ENCODE results near the gene PARP4. TPM values are rescaled to one million over a fixed set of nuclear protein-coding genes. Genes with fewer than 3 reads are reported as not detected.

PARP4 gene
- total and polyA plus RNA-seq, 2 donors (not counting 3 experiments of a cell fraction or from before 2014, with no cell fraction given), result 37.1 to 71.7 TPM

DNA sequence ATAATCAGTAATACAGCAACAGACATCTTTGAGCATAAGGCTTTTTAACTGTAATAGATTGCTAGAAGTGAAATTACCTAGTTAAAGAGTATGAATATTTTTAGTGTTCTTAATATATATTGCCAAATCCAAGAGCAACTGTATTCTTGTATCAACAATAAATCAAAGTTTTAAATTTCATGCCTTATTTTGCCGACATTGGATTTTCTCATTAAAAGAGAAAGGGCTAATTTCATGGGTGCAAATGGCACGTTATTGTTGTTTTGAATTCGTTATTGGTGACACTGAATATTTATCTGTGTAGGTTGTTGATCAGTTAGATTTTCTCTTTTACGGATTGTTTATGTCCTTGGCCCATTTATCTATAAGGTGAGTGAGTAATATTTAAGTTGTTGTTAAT lies 106.1 kb downstream of the PARP4 start:
- dilution Hi-C loops (cut with MboI; ENCODE audit: extremely low pct_ligation_motif_present, low sequenced_read_pairs), result no loop called here
- CTCF ChIA-PET, result no interaction called here
- no TSS peak for BruUV-seq (replicated peaks)

GRCh38 chr13:24396821-24397220 lies 115.8 kb downstream of the PARP4 start:
- CTCF ChIA-PET, result no interaction called here
- dilution Hi-C loops (cut with MboI; ENCODE audit: extremely low pct_ligation_motif_present, low sequenced_read_pairs), result no loop called here

More for the DNA sequence above, 106.1 kb downstream of the PARP4 start:
- H3K27ac ChIP-seq (ENCODE audit: insufficient read depth, low read depth, low read length), result no peak overlapping the region
- no peak for DNase-seq (ENCODE audit: low read depth, low spot score)
- POLR2A ChIA-PET, result no interaction called here
- H3K9me3 ChIP-seq (replicated peaks; ENCODE audit: control insufficient read depth, insufficient read depth, low read length), result no peaks in the 10 kb centered on the region
- H3K4me1 ChIP-seq (ENCODE audit: control insufficient read depth, extremely low read depth, insufficient read depth, low read length), result no peaks in the 10 kb centered on the region
- TF ChIP-seq POLR2A (IDR thresholded peaks at IDR 0.05; ENCODE audit: low read depth, low read length), result no peak
- no peak for TF ChIP-seq EZH2 (IDR thresholded peaks at IDR 0.05; ENCODE audit: borderline replicate concordance, low read depth, low read length, severe bottlenecking)
- TF ChIP-seq MYC (IDR thresholded peaks at IDR 0.05; ENCODE audit: low read depth, low read length), result no peak
- TF ChIP-seq, protein P1, sequence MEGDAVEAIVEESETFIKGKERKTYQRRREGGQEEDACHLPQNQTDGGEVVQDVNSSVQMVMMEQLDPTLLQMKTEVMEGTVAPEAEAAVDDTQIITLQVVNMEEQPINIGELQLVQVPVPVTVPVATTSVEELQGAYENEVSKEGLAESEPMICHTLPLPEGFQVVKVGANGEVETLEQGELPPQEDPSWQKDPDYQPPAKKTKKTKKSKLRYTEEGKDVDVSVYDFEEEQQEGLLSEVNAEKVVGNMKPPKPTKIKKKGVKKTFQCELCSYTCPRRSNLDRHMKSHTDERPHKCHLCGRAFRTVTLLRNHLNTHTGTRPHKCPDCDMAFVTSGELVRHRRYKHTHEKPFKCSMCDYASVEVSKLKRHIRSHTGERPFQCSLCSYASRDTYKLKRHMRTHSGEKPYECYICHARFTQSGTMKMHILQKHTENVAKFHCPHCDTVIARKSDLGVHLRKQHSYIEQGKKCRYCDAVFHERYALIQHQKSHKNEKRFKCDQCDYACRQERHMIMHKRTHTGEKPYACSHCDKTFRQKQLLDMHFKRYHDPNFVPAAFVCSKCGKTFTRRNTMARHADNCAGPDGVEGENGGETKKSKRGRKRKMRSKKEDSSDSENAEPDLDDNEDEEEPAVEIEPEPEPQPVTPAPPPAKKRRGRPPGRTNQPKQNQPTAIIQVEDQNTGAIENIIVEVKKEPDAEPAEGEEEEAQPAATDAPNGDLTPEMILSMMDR (IDR thresholded peaks at IDR 0.05; ENCODE audit: extremely low read depth in 1 of 2, insufficient read depth in 1 of 2, low read depth in 1 of 2, low read length in 2 of 2), result no peak
- TF ChIP-seq JUN (IDR thresholded peaks at IDR 0.05; ENCODE audit: borderline replicate concordance, insufficient read depth, insufficient read length, low read depth), result no peak
- TF ChIP-seq FOS (IDR thresholded peaks at IDR 0.05; ENCODE audit: borderline replicate concordance, insufficient read depth, low read length), result no peak
- no peak for TF ChIP-seq GATA2 (IDR thresholded peaks at IDR 0.05; ENCODE audit: insufficient read depth, insufficient read length, low read depth, low read length)
- no peak overlapping the region for H2AFZ ChIP-seq (ENCODE audit: low read depth, low read length)
- intact Hi-C loops (cut with micrococcal nuclease), result no loop called here
- no peaks in the 10 kb centered on the region for H4K20me1 ChIP-seq (replicated peaks; ENCODE audit: control insufficient read depth, extremely low read depth, insufficient read depth, low read length)
- FAIRE-seq, result no peak
- no peak overlapping the region for H3K4me3 ChIP-seq (replicated peaks in 1 of 3; ENCODE audit: insufficient read depth in 1 of 3, low read depth in 1 of 3, low read length in 3 of 3)
- peaks cover 0 to 5% of the 10 kb centered on the region in 2 experiments for H3K27me3 ChIP-seq (ENCODE audit: control insufficient read depth in 2 of 2, insufficient read depth in 2 of 2, low read length in 2 of 2)
- no peaks in the 10 kb centered on the region for H3K79me2 ChIP-seq (ENCODE audit: control insufficient read depth, insufficient read depth, low read length)
- no peak overlapping the region for H3K4me2 ChIP-seq (ENCODE audit: insufficient read depth, low read length)
- H3K9me1 ChIP-seq (replicated peaks; ENCODE audit: control insufficient read depth, extremely low read depth, insufficient read depth, low read length), result no peaks in the 10 kb centered on the region
- no peak overlapping the region for H3K9ac ChIP-seq (replicated peaks; ENCODE audit: extremely low read depth, insufficient read depth, low read length)
- no peaks in the 10 kb centered on the region for H3K36me3 ChIP-seq (ENCODE audit: control insufficient read depth in 2 of 2, extremely low read depth in 1 of 2, insufficient read depth in 2 of 2, low read length in 2 of 2)

More at GRCh38 chr13:24396821-24397220, 115.8 kb downstream of the PARP4 start:
- no TSS peak for BruUV-seq (replicated peaks)
- Histone ChIP-seq H3K9me3 (replicated peaks; ENCODE audit: control insufficient read depth, insufficient read depth, low read length) (no peaks in the 10 kb centered on the region), H3K79me2 (ENCODE audit: control insufficient read depth, insufficient read depth, low read length) (no peaks in the 10 kb centered on the region), H3K4me2 (ENCODE audit: insufficient read depth, low read length) (no peak overlapping the region), H3K4me3 (replicated peaks in 1 of 3; ENCODE audit: insufficient read depth in 1 of 3, low read depth in 1 of 3, low read length in 3 of 3) (no peak overlapping the region), H3K27me3 (ENCODE audit: control insufficient read depth in 2 of 2, insufficient read depth in 2 of 2, low read length in 2 of 2) (no peaks in the 10 kb centered on the region), H3K9ac (replicated peaks; ENCODE audit: extremely low read depth, insufficient read depth, low read length) (no peak overlapping the region), H3K9me1 (replicated peaks; ENCODE audit: control insufficient read depth, extremely low read depth, insufficient read depth, low read length) (no peaks in the 10 kb centered on the region), H3K27ac (ENCODE audit: insufficient read depth, low read depth, low read length) (no peak overlapping the region), H3K4me1 (ENCODE audit: control insufficient read depth, extremely low read depth, insufficient read depth, low read length) (no peaks in the 10 kb centered on the region), H2AFZ (ENCODE audit: low read depth, low read length) (no peak overlapping the region), H4K20me1 (replicated peaks; ENCODE audit: control insufficient read depth, extremely low read depth, insufficient read depth, low read length) (no peaks in the 10 kb centered on the region), H3K36me3 (ENCODE audit: control insufficient read depth in 2 of 2, extremely low read depth in 1 of 2, insufficient read depth in 2 of 2, low read length in 2 of 2) (no peaks in the 10 kb centered on the region)
- DNase-seq (ENCODE audit: low read depth, low spot score), result no peak
- intact Hi-C loops (cut with micrococcal nuclease), result no loop called here
- POLR2A ChIA-PET, result no interaction called here
- FAIRE-seq, result no peak
- TF ChIP-seq MYC (IDR thresholded peaks at IDR 0.05; ENCODE audit: low read depth, low read length), result no peak
- TF ChIP-seq POLR2A (IDR thresholded peaks at IDR 0.05; ENCODE audit: low read depth, low read length), result no peak
- TF ChIP-seq, protein P1 (IDR thresholded peaks at IDR 0.05; ENCODE audit: extremely low read depth in 1 of 2, insufficient read depth in 1 of 2, low read depth in 1 of 2, low read length in 2 of 2), result no peak
- no peak for TF ChIP-seq GATA2 (IDR thresholded peaks at IDR 0.05; ENCODE audit: insufficient read depth, insufficient read length, low read depth, low read length)
- no peak for TF ChIP-seq POLR2AphosphoS5 (IDR thresholded peaks at IDR 0.05; ENCODE audit: insufficient read depth, low read depth, low read length)
- no peak for TF ChIP-seq EZH2 (IDR thresholded peaks at IDR 0.05; ENCODE audit: borderline replicate concordance, low read depth, low read length, severe bottlenecking)
- no peak for TF ChIP-seq JUN (IDR thresholded peaks at IDR 0.05; ENCODE audit: borderline replicate concordance, insufficient read depth, insufficient read length, low read depth)
- TF ChIP-seq FOS (IDR thresholded peaks at IDR 0.05; ENCODE audit: borderline replicate concordance, insufficient read depth, low read length), result no peak

All from endothelial cell of umbilical vein (primary cell).